Kasumi-1 (cell line): ENCODE results near the gene TMEM106C.

Experiments
- DNase-seq, 2 experiments: peaks; one replicate each; lab custom pipeline; 2025; lab: John Stamatoyannopoulos, UW

TMEM106C gene

GRCh38 chr12:47979686-47980085 lies 16.3 kb downstream of the TMEM106C start:
- no peak for DNase-seq

- DNase-seq = no peak
These were observed 16.8 kb downstream of the TMEM106C start for GRCh38 chr12:47980197-47980596.

GRCh38 chr12:47980779-47981495 lies 17.5 kb downstream of the TMEM106C start:
- no peak for DNase-seq

DNA sequence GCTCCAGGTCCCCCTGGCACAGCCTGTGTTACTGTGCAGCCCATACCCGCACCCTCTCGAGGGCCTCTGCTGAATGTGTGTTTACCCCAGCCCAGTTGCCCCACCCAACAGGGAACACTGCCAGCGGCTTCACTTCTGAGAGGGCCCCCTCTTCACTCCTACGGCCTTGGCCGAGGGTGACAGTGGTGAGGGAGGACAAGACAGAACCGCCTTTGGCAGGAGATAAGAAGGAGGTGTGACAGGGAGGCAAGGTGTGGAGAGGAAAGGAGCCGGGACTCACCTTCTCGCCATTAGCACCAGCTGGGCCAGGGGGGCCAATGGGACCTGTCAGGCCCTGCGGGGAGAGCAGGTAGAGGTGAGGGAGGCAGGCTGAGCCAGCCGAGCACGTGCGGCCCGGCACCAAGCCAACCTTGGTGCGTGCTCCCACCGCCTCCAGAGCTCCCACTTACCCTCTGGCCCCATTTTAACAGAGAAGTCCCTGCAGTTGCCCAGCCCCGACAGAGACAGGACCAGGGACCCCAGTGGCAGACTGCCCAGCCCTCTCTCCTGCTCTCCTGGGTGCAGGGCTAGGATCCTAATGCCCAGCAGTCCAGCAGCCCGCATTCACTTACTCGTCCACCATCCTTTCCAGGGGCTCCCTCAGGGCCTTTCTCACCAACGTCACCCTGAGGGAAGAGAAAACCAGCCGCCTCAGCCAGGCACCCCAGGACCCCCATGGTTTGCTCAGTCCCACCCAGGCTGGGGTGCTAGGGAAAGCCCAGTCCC lies 18.3 kb downstream of the TMEM106C start:
- no peak for DNase-seq

GRCh38 chr12:47982311-47982710 lies 18.9 kb downstream of the TMEM106C start:
- DNase-seq = no peak

- no peak for DNase-seq
These were observed 19.4 kb downstream of the TMEM106C start for GRCh38 chr12:47982770-47983169.

DNA sequence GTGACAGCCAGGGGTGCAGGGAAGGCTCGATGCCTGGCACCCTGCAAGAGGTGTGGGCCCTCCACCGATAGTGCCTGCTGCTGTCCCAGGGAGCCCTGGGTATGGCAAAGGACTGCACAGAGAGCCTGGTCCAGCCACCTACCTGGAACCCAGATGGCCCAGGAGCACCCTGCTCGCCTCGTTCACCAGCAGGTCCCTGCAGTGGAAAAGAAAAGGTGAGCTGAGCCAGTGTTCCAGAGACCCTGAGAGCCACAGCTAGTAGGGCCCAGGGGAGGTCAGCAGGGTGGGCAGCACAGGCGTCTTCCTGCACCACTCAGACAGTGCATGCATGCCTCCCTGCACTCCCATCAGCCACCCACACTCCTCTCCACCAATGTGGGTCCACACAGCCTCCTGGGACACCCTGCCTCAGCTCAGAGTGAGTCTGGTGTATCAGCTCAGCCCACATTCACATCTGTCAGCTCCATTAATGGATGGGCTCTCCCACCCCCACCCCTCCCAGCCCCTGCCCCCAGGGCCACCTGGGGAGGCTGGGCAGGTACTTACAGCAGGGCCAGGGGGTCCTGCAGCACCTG lies 20.2 kb downstream of the TMEM106C start:
- DNase-seq = no peak

GRCh38 chr12:47984331-47984801 lies 21.0 kb downstream of the TMEM106C start:
- no peak for DNase-seq

DNA sequence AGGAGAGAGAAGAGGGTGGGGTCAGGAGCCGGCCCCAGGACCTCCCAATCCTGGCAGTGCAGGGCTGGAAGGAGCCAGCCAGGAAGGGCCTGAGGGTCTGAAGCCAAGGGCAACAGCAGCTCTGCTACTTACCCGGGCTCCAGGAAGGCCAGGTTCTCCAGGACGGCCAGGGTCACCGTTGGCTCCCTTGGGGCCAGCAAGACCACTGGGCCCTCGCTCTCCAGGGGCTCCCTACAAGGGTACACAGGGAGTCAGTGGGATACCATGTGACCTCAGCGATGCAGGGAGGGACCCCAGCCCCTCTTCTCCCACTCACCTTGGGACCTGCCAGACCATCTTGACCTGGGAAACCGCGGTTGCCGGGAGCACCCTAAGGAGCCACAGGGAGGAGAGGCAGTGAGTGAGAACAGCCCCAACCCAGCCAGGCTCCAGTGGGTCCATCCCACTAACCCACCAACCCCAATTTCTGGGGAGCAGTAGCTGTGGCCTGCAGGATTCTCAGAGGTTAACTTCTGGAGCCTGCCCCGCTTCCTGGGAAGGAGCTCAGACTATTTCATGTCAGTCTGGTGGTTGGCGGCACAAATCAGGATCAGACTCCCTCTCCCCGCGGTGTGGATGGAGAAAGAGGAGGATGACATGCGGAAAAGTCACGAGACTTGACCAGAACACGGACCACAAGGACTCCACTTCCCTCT lies 22.3 kb downstream of the TMEM106C start:
- DNase-seq = no peak

DNA sequence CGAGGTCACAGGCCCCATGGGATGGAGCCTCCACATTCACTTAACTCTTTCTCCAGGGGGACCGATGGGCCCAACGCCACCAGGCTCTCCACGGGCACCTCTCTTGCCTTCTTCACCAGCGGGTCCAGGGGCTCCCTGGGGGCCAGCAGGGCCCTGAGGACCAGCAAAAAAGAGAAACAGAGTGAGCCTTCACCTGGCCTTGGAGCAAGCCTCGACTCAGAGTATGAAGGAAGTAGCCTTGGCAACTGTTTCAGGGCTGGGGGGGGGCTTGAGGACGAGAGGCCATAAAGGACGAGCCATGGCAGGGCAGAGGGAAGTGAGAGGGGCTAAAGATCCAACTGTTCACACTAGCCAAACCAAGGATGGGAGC lies 22.9 kb downstream of the TMEM106C start:
- no peak for DNase-seq

GRCh38 chr12:47986832-47987231 lies 23.4 kb downstream of the TMEM106C start:
- DNase-seq = no peak

GRCh38 chr12:47987411-47988072 lies 24.1 kb downstream of the TMEM106C start:
- DNase-seq = no peak

DNA sequence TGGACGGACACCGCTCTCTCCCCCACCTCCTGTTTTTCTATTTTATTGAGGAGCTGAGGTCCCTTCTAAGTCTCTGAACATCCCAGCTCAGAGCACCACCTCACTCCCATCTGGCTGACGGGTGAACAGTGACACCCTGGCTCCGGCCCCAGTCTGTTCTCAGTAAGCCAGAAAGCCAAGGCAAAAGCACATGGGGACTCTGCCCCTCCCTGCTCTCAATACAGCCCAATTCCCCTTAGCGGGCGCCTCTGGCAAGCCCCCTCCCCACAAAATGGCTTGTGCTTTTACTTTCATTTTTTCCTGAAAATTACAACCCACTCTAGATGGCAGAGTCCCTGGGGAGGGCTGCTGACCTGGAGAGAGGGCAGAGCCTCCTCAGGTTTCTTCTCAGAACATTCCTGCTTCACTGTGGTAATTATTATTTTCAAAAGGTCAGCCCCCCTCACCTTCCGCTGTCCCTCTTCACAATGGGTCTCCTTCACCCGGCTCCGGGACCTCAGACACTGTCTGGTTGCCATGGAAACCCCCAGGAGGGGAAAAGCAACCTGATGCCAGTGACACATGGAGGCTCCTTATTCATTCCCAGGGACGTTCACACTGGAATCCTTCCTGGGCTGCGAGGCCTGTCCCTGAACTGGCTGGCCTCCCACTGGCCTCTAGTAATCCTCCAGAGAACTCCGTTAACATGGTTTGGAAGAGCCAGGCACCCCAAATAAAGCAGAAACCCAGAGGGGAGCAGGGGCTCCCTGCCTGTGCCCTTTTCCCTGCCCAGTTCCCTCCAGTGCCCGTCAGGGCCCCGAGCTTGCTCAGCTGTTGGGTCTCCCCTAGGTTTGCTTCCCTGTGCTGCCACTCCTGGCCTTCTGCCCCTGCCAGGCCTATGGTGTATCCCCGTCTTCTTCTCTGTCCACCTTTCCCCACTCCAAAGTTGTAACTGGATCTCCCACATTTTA lies 25.0 kb downstream of the TMEM106C start:
- DNase-seq = no peak

GRCh38 chr12:47989023-47989417 lies 25.6 kb downstream of the TMEM106C start:
- DNase-seq = no peak

GRCh38 chr12:47989666-47990065 lies 26.3 kb downstream of the TMEM106C start:
- DNase-seq = no peak

- DNase-seq = peak; percentile 21 to 31
These were observed 27.1 kb downstream of the TMEM106C start for GRCh38 chr12:47990351-47991105.

DNA sequence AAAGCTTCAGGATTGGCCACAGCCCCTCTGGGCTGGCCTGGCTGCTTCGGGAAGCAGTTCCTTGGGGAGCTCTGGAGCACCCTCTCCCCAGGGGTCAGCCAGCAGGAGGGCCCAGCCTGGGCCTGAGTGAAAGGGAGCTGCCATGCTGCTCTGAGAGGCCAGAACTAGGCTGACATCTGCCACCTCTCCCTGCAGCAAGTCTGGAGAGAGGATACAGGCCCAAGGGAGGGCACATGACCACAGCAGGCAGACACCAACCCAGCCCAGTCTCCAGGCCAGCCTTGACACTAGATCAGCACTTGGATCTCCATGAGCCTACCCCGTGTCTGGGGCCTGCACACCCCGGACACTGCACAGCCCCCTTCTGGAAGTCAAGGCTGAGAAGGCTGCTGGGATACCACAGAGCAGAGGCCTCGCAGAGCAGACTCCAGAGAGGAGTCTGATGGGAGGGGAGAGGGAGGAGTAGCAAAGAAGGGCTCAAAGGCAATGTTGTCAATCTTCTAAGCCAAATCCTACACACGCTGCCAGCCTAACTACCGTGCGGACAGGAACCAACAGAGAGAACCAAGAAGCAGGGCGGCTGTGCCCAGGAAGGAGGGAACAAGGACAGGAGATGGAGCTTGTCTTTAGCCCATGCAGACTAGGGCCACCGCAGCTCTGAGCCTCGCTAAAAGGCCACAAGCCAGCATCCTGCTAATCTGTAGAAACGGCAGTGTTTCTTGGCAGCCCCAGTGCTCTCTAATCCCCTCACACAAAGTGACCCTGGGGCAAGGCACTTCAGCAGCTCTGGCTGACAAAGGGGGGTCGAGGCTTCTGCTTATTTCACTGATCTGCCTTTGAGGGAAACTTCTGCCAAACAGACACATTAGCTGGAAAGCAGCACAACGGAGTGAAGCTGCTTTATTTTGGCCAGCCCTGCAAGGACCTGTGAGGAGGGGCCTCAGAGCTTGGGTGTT lies 28.0 kb downstream of the TMEM106C start:
- DNase-seq = no peak

DNA sequence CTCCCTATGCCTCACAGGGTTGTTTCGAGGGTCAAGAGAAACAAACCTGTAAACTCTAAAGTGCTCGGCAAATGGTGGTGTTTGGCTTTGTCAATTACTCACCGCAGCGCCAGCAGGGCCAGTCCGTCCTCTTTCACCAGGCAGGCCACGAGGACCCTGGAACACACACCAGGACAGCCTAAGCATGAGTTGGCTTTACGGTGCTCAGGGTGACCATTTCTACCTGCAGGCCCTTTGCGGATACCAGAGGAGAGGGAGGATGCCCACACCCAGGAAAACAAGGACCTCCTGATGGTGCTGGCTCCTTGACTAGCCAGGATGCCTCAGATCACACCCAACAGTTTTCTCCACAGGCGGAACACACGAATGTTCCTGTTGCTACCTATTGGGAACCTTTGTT lies 29.4 kb downstream of the TMEM106C start:
- DNase-seq = no peak

GRCh38 chr12:47993491-47993890 lies 30.1 kb downstream of the TMEM106C start:
- no peak for DNase-seq
